Measurements from ENCODE around the gene SF3A1. TPM values are rescaled to one million over a fixed set of nuclear protein-coding genes. Genes with fewer than 3 reads are reported as not detected.

Gene SF3A1
- total and polyA plus RNA-seq, 2 of the 13 experiments (the other 11 are each of a cell fraction or from before 2014, with no cell fraction given), result 10.0 to 22.0 TPM

- Histone ChIP-seq H3K4me1 (ENCODE audit: insufficient read depth, low read length) (peaks cover 50% of the 10 kb centered on the region), H3K36me3 (replicated peaks in 1 of 2; ENCODE audit: control insufficient read depth in 1 of 2, insufficient read depth in 2 of 2, low read length in 2 of 2) (no peaks in the 10 kb centered on the region), H4K20me1 (ENCODE audit: insufficient read depth, low read length) (no peaks in the 10 kb centered on the region), H3K4me2 (ENCODE audit: low read depth, low read length) (no peak overlapping the region), H3K27ac (ENCODE audit: extremely low read length, insufficient read depth, low read length) (peak overlapping the region; percentile 73), H3K9ac (ENCODE audit: insufficient read depth, low read depth, low read length) (no peak overlapping the region), H3K79me2 (ENCODE audit: insufficient read depth, low read length) (no peaks in the 10 kb centered on the region), H3K27me3 (ENCODE audit: control insufficient read depth in 1 of 2, insufficient read depth in 2 of 2, low read length in 2 of 2) (no peaks in the 10 kb centered on the region), H2AFZ (ENCODE audit: low read length) (no peak overlapping the region), H3K4me3 (replicated peaks in 1 of 3; ENCODE audit: insufficient read depth in 1 of 3, low read depth in 2 of 3, low read length in 3 of 3) (no peak overlapping the region), H3K9me3 (ENCODE audit: low read length) (no peaks in the 10 kb centered on the region)
- no TSS peak for BruUV-seq (replicated peaks)
- 70% methylated on average over 7 of the region's 7 CpGs for WGBS (ENCODE audit: low lambda C conversion rate)
- ATAC-seq (peak; percentile 68), DNase-seq (ENCODE audit: low spot score) (no peak), FAIRE-seq (no peak)
- intact Hi-C loops (cut with micrococcal nuclease; ENCODE audit: unreplicated experiment), result no loop called here
- TF ChIP-seq ZNF629 (CRISPR knock-in tag; conservative IDR thresholded peaks at IDR 0.05) (0 out of 2 replicates have a peak, but pooled peaks have one; percentile 11), ZNF674 (CRISPR knock-in tag; IDR thresholded peaks at IDR 0.05; ENCODE audit: low read depth) (no peak), SMC3 (IDR thresholded peaks at IDR 0.05; ENCODE audit: low read length) (peak; percentile 8; the same call in 1 of the 2 replicates), CTCF (CRISPR knock-in tag; IDR thresholded peaks at IDR 0.05) (peak; percentile 42), ZNF496 (CRISPR knock-in tag; IDR thresholded peaks at IDR 0.05; ENCODE audit: insufficient replicate concordance) (no peak)
- ChIA-PET CTCF (ENCODE audit: low intra/inter-chr PET ratio, low total read pairs) (no interaction called here), POLR2A (interaction anchor here (2.5 kb wide), 1 partner anchor 8 kb away, joined by 11 read pairs; the partner anchor contains the start of gene TBC1D10A)
- in situ Hi-C loops (cut with HindIII; ENCODE audit: extremely low pct_ligation_motif_present, low pct_unique_long_range_greater_than_20kb), result no loop called here
Observed at GRCh38 chr22:30318799-30319419, 37.8 kb downstream of the SF3A1 start.

GRCh38 chr22:30317778-30318177 is 38.9 kb downstream of the SF3A1 start:
- H3K9me3 ChIP-seq (ENCODE audit: low read length), result no peaks in the 10 kb centered on the region
- no peak overlapping the region for H3K9ac ChIP-seq (ENCODE audit: insufficient read depth, low read depth, low read length)
- H3K27ac ChIP-seq (ENCODE audit: extremely low read length, insufficient read depth, low read length), result peak overlapping the region; percentile 73
- WGBS (ENCODE audit: low lambda C conversion rate), result 60% methylated on average over 1 of the region's 1 CpG
- 0 out of 2 replicates have a peak, but pooled peaks have one; percentile 19 for TF ChIP-seq HNF4A (CRISPR knock-in tag; IDR thresholded peaks at IDR 0.05)
- no peak for TF ChIP-seq PCBP2 (optimal IDR thresholded peaks at IDR 0.05; ENCODE audit: low read depth, low read length, poor library complexity, severe bottlenecking)
- DNase-seq (ENCODE audit: low spot score) (no peak), FAIRE-seq (no peak), ATAC-seq (peak; percentile 78)
- POLR2A ChIA-PET, result interaction anchor here (1.7 to 2.5 kb wide), 2 partner anchors 9 to 27 kb away, joined by 4 to 11 read pairs; partner anchors contain the start of gene TBC1D10A
- no peak overlapping the region for H3K4me3 ChIP-seq (replicated peaks in 1 of 3; ENCODE audit: insufficient read depth in 1 of 3, low read depth in 2 of 3, low read length in 3 of 3)
- H2AFZ ChIP-seq (ENCODE audit: low read length), result no peak overlapping the region
- no peaks in the 10 kb centered on the region for H3K36me3 ChIP-seq (replicated peaks in 1 of 2; ENCODE audit: control insufficient read depth in 1 of 2, insufficient read depth in 2 of 2, low read length in 2 of 2)
- intact Hi-C loops (cut with micrococcal nuclease; ENCODE audit: unreplicated experiment), result no loop called here
- H4K20me1 ChIP-seq (ENCODE audit: insufficient read depth, low read length), result no peaks in the 10 kb centered on the region
- CTCF ChIA-PET (ENCODE audit: low intra/inter-chr PET ratio, low total read pairs), result no interaction called here
- H3K27me3 ChIP-seq (ENCODE audit: control insufficient read depth in 1 of 2, insufficient read depth in 2 of 2, low read length in 2 of 2), result no peaks in the 10 kb centered on the region
- no TSS peak for BruUV-seq (replicated peaks)
- H3K4me1 ChIP-seq (ENCODE audit: insufficient read depth, low read length), result peaks cover 51% of the 10 kb centered on the region
- peak overlapping the region; percentile 28 for H3K4me2 ChIP-seq (ENCODE audit: low read depth, low read length)
- in situ Hi-C loops (cut with HindIII; ENCODE audit: extremely low pct_ligation_motif_present, low pct_unique_long_range_greater_than_20kb), result no loop called here
- H3K79me2 ChIP-seq (ENCODE audit: insufficient read depth, low read length), result no peaks in the 10 kb centered on the region
